Peyer's patch (tissue), 4 donors: ENCODE results near the gene CDH23. TPM values are rescaled to one million over a fixed set of nuclear protein-coding genes. Genes with fewer than 3 reads are reported as not detected.

Experiments
- DNase-seq, 3 donors: peaks; one replicate each; pipeline ENCODE4 v3.0.0-alpha.2; 2017 to 2019
- H3K27ac ChIP-seq, 4 donors: fragments of 200-600 bp; sonication (generic); one replicate each; pipeline ENCODE4 v1.5.1; 2016 to 2019
- H3K27me3 ChIP-seq, 2 donors: fragments of 200-600 bp; sonication (generic); one replicate each; pipeline ENCODE4 v1.5.1; 2019
- H3K36me3 ChIP-seq, 3 donors: fragments of 200-600 bp; sonication (generic); one replicate each; pipeline ENCODE4 v1.5.1; 2016 to 2019
- H3K4me1 ChIP-seq, 4 donors: fragments of 200-600 bp; sonication (generic); one replicate each; pipeline ENCODE4 v1.5.1; 2016 to 2019
- H3K4me3 ChIP-seq, 4 donors: fragments of 200-600 bp; sonication (generic); 1 replicate in 3 of 4; 2 replicates in 1 of 4; pipeline ENCODE4 v1.5.1; 2016 to 2019; ENCODE audit warnings: mild to moderate bottlenecking in 1 of 4
- H3K9me3 ChIP-seq, 4 donors: fragments of 200-600 bp; sonication (generic); one replicate each; pipeline ENCODE4 v1.5.1; 2016 to 2019; ENCODE audit warnings: mild to moderate bottlenecking in 1 of 4
- CTCF ChIP-seq, 6 experiments: fragments of 450-650 bp in 4 of 6; fragments of 200-600 bp in 2 of 6; sonication (generic) in 1 of 6; IDR thresholded peaks; one replicate each; pipeline ENCODE4 v1.5.1; 2017 to 2019; ENCODE audit warnings: antibody characterized with exemption in 6 of 6, mild to moderate bottlenecking in 3 of 6, moderate library complexity in 1 of 6
- POLR2A ChIP-seq, 2 donors: fragments of 450-650 bp; IDR thresholded peaks; one replicate each; pipeline ENCODE4 v1.5.1; 2017; ENCODE audit warnings: antibody characterized with exemption in 2 of 2, mild to moderate bottlenecking in 2 of 2, moderate library complexity in 2 of 2
- total RNA-seq, 4 donors: library from RNA; depleted of rRNA; stranded (reverse); fragments of >200 nt; gene quantifications; one replicate each; pipeline ENCODE4 v1.1.0, GENCODE V29; 2016

Gene CDH23
- total RNA-seq, 4 donors from 2014 or later, result 3.2 to 9.9 (median 5.4) TPM

- Histone ChIP-seq H3K36me3 (no peaks in the 10 kb centered on the region), H3K27me3 (no peaks in the 10 kb centered on the region), H3K4me1 (no peaks in the 10 kb centered on the region), H3K27ac (no peak overlapping the region), H3K9me3 (no peaks in the 10 kb centered on the region), H3K4me3 (no peak overlapping the region)
- no peak for DNase-seq
- TF ChIP-seq POLR2A (IDR thresholded peaks at IDR 0.05) (no peak), CTCF (IDR thresholded peaks at IDR 0.05) (no peak)
Observed at GRCh38 chr10:71526653-71527052, 129.9 kb downstream of the CDH23 start.

- Histone ChIP-seq H3K4me3 (no peak overlapping the region), H3K4me1 (no peaks in the 10 kb centered on the region), H3K9me3 (no peaks in the 10 kb centered on the region), H3K27me3 (no peaks in the 10 kb centered on the region), H3K36me3 (no peaks in the 10 kb centered on the region), H3K27ac (no peak overlapping the region)
- DNase-seq, result no peak
- TF ChIP-seq CTCF (IDR thresholded peaks at IDR 0.05) (no peak), POLR2A (IDR thresholded peaks at IDR 0.05) (no peak)
Observed at GRCh38 chr10:71527135-71527534, 130.4 kb downstream of the CDH23 start.

- DNase-seq, result no peak
- no peaks in the 10 kb centered on the region for H3K4me1 ChIP-seq
- H3K36me3 ChIP-seq, result no peaks in the 10 kb centered on the region
- TF ChIP-seq CTCF (IDR thresholded peaks at IDR 0.05) (no peak), POLR2A (IDR thresholded peaks at IDR 0.05) (no peak)
- H3K27ac ChIP-seq, result no peak overlapping the region
- H3K27me3 ChIP-seq, result no peaks in the 10 kb centered on the region
- no peak overlapping the region for H3K4me3 ChIP-seq
- H3K9me3 ChIP-seq, result no peaks in the 10 kb centered on the region
Observed at GRCh38 chr10:71528371-71529206, 131.9 kb downstream of the CDH23 start.

GRCh38 chr10:71529207-71529827, 132.6 kb downstream of the CDH23 start:
- no peak overlapping the region for H3K4me3 ChIP-seq
- TF ChIP-seq CTCF (IDR thresholded peaks at IDR 0.05) (no peak), POLR2A (IDR thresholded peaks at IDR 0.05) (no peak)
- H3K4me1 ChIP-seq, result no peaks in the 10 kb centered on the region
- no peak overlapping the region for H3K27ac ChIP-seq
- H3K36me3 ChIP-seq, result no peaks in the 10 kb centered on the region
- no peaks in the 10 kb centered on the region for H3K27me3 ChIP-seq
- no peaks in the 10 kb centered on the region for H3K9me3 ChIP-seq
- no peak for DNase-seq

GRCh38 chr10:71530781-71531180, 134.1 kb downstream of the CDH23 start:
- no peak overlapping the region for H3K27ac ChIP-seq

More at GRCh38 chr10:71530781-71531180, 134.1 kb downstream of the CDH23 start:
- Histone ChIP-seq H3K27me3 (no peaks in the 10 kb centered on the region), H3K9me3 (no peaks in the 10 kb centered on the region), H3K36me3 (no peaks in the 10 kb centered on the region), H3K4me1 (no peaks in the 10 kb centered on the region), H3K4me3 (no peak overlapping the region)
- no peak for DNase-seq
- TF ChIP-seq POLR2A (IDR thresholded peaks at IDR 0.05) (no peak), CTCF (IDR thresholded peaks at IDR 0.05) (no peak)
